GM12878 (cell line): ENCODE data around the gene KTI12. TPM values are rescaled to one million over a fixed set of nuclear protein-coding genes. Genes with fewer than 3 reads are reported as not detected.

Experiments
- ATAC-seq: fragments of 200-7000 bp; cut with Tn5 transposase; 3 replicates; pipeline ENCODE4 v1.9.1; 2020; ENCODE audit warnings: mild to moderate bottlenecking, moderate library complexity
- BruUV-seq: library from RNA; stranded (reverse); fragments of 400-500 nt; replicated peaks from 2 replicates; lab custom pipeline; 2021; lab: Mats Ljungman, UMichigan
- CTCF ChIA-PET: fragments of 300-600 bp; sonication (Branson Sonifier 250); formaldehyde crosslinking; extraction: SDS; loops from one replicate; lab custom pipeline; 2021; ENCODE audit warnings: inconsistent platforms; lab: Yijun Ruan, JAX
- POLR2A ChIA-PET: fragments of 350-600 bp; formaldehyde crosslinking; extraction: SDS; loops from one replicate; lab custom pipeline; 2021; ENCODE audit warnings: inconsistent platforms; lab: Charles Lee
- RAD21 ChIA-PET: fragments of 300-600 bp; sonication (Branson Sonifier 250); formaldehyde crosslinking; loops from one replicate; lab custom pipeline; 2023; ENCODE audit warnings: antibody characterized with exemption; ENCODE audit not compliant: unreplicated experiment; lab: Charles Lee
- SMC1A ChIA-PET: fragments of 300-600 bp; sonication (Branson Sonifier 250); formaldehyde crosslinking; loops from one replicate; lab custom pipeline; 2023; ENCODE audit not compliant: unreplicated experiment, uncharacterized antibody; lab: Charles Lee
- DNase-seq: peaks from one replicate; pipeline ENCODE4 v3.0.0-alpha.2; 2011; ENCODE audit warnings: low read depth, low spot score
- FAIRE-seq: peaks from 3 replicates; lab custom pipeline; 2011; peaks lifted over from hg19 to GRCh38; lab: Jason Lieb, UNC
- H2AFZ ChIP-seq: 2 replicates; pipeline ENCODE4 v1.6.0; 2011; ENCODE audit warnings: low read depth, low read length, control low read depth; ENCODE audit not compliant: control insufficient read depth
- H3K27ac ChIP-seq: 2 replicates; pipeline ENCODE4 v1.5.1; 2011; ENCODE audit warnings: control low read depth; ENCODE audit not compliant: control insufficient read depth, insufficient read depth
- H3K27me3 ChIP-seq, 2 experiments: replicated peaks in 1 of 2; 2 replicates each; pipeline versions ENCODE4 v1.6.0 to v1.6.1; 2011; ENCODE audit warnings: low read length in 1 of 2; ENCODE audit not compliant: control insufficient read depth in 2 of 2, insufficient read depth in 2 of 2
- H3K36me3 ChIP-seq, 2 experiments: 2 replicates each; pipeline ENCODE4 v1.5.1; 2011; ENCODE audit warnings: low read length in 1 of 2; ENCODE audit not compliant: control insufficient read depth in 2 of 2, insufficient read depth in 2 of 2
- H3K4me1 ChIP-seq: 2 replicates; pipeline ENCODE4 v1.6.1; 2011; ENCODE audit warnings: mild to moderate bottlenecking, low read length, moderate library complexity, mixed read lengths; ENCODE audit not compliant: control insufficient read depth, insufficient read depth
- H3K4me2 ChIP-seq: 2 replicates; pipeline ENCODE4 v1.6.0; 2011; ENCODE audit warnings: control low read depth; ENCODE audit not compliant: control insufficient read depth, insufficient read depth
- H3K4me3 ChIP-seq: fragments of 200-600 bp; sonication (generic); 2 replicates; pipeline ENCODE4 v1.5.1; 2016
- H3K79me2 ChIP-seq: 2 replicates; pipeline ENCODE4 v1.6.0; 2011; ENCODE audit warnings: low read length; ENCODE audit not compliant: control insufficient read depth, insufficient read depth
- H3K9ac ChIP-seq: 2 replicates; pipeline ENCODE4 v1.8.0; 2011; ENCODE audit warnings: low read length, control low read depth, mixed read lengths; ENCODE audit not compliant: control insufficient read depth, insufficient read depth
- H3K9me3 ChIP-seq: replicated peaks from 3 replicates; pipeline ENCODE4 v1.5.1; 2011; ENCODE audit warnings: mild to moderate bottlenecking, low read length; ENCODE audit not compliant: control insufficient read depth, insufficient read depth
- H4K20me1 ChIP-seq: 2 replicates; pipeline ENCODE4 v1.6.0; 2011; ENCODE audit not compliant: control insufficient read depth, insufficient read depth
- GABPA ChIP-seq: IDR thresholded peaks from 2 replicates; pipeline ENCODE4 v1.6.1; 2014; ENCODE audit warnings: antibody characterized with exemption, low read depth, mild to moderate bottlenecking, inconsistent platforms
- HCFC1 ChIP-seq: fragments of 150-350 bp; IDR thresholded peaks from 2 replicates; pipeline ENCODE4 v1.6.1; 2014; ENCODE audit warnings: low read length
- NKRF ChIP-seq: fragments of 450-650 bp; conservative IDR thresholded peaks from 2 replicates; pipeline ENCODE4 v1.6.1; 2017; ENCODE audit warnings: mild to moderate bottlenecking, moderate library complexity
- NR2C1 ChIP-seq: fragments of 450-650 bp; IDR thresholded peaks from 2 replicates; pipeline ENCODE4 v1.6.1; 2017; ENCODE audit warnings: antibody characterized with exemption, mild to moderate bottlenecking, moderate library complexity
- SIX5 ChIP-seq: IDR thresholded peaks from 2 replicates; pipeline ENCODE4 v1.6.1; 2011; ENCODE audit warnings: mild to moderate bottlenecking, low read depth, low read length, moderate library complexity; ENCODE audit not compliant: severe bottlenecking
- SREBF1 ChIP-seq: IDR thresholded peaks from 2 replicates; pipeline ENCODE4 v1.6.1; 2012; ENCODE audit warnings: mild to moderate bottlenecking, low read length
- WGBS: methylation state at CpG from one replicate; pipeline ENCODE4 v1.1.6; 2016; ENCODE audit warnings: low lambda C conversion rate; ENCODE audit not compliant: insufficient replicate concordance, insufficient coverage; ENCODE audit errors: missing lambda C conversion rate; 5-methylcytosine and 5-hydroxymethylcytosine counted together
- in situ Hi-C: fragments of 300-500 bp; cut with MboI; formaldehyde crosslinking; loops from 9 replicates; pipeline ENCODE4 v1.14.3; 2018; ENCODE audit warnings: mixed read lengths
- intact Hi-C: fragments of 100-400 bp; cut with micrococcal nuclease; formaldehyde crosslinking; loops from one replicate; pipeline ENCODE4 v1.14.2; 2022; ENCODE audit not compliant: unreplicated experiment
- polyA plus RNA-seq, 11 experiments: library from polyadenylated mRNA; depleted of rRNA in 4 of 11; unstranded in 6 of 11; stranded (reverse) in 5 of 11; fragments of >200 nt; fragmentation: Nextera tagmentation in 4 of 11; fragmentation: Illumina TruSeq in 1 of 11; extraction: Ambion mirVana in 4 of 11; extraction: Trizol in 1 of 11; gene quantifications; 1 replicate in 1 of 11; 2 replicates in 10 of 11; pipeline versions ENCODE4 v1.2.1 to v1.2.3, GENCODE V29; 2011 to 2016; ENCODE audit warnings: inconsistent platforms in 2 of 11, missing spikeins in 2 of 11, low read depth in 1 of 11
- total RNA-seq, 4 experiments: library from RNA; depleted of rRNA in 3 of 4; stranded (reverse); fragments of >200 nt in 3 of 4; fragmentation: Illumina TruSeq in 1 of 4; extraction: Trizol in 1 of 4; gene quantifications; 2 replicates each; pipeline versions ENCODE4 v1.2.1 to v1.2.3, GENCODE V29; 2013 to 2021

KTI12 gene
- total and polyA plus RNA-seq, 10 of the 15 experiments (the other 5 are each of a cell fraction or from before 2014, with no cell fraction given): 2.7 to 32.4 (median 17.6) TPM

- peak overlapping the region; percentile 92 for H3K27ac ChIP-seq
- H3K79me2 ChIP-seq: peaks cover 67% of the 10 kb centered on the region
- ChIA-PET SMC1A (interaction anchor here (0.7 to 4.0 kb wide), 6 partner anchors 10 to 180 kb away, joined by 3 to 11 read pairs (median 4); no protein-coding TSS in a partner anchor), RAD21 (no interaction called here), CTCF (interaction anchor here (0.7 to 3.0 kb wide), 2 partner anchors 18 to 23 kb away, joined by 3 to 10 read pairs; partner anchors contain the start of gene KTI12), POLR2A (interaction anchor here (0.5 to 4.0 kb wide), 8 partner anchors 9 to 788 kb away, joined by 3 to 37 read pairs (median 4); partner anchors contain the start of genes KTI12, ORC1 and PRPF38A)
- H3K9me3 ChIP-seq: no peaks in the 10 kb centered on the region
- peak overlapping the region; percentile 95 for H2AFZ ChIP-seq
- H3K27me3 ChIP-seq: no peaks in the 10 kb centered on the region
- BruUV-seq: no TSS peak
- peak overlapping the region; percentile 78 for H3K4me2 ChIP-seq
- H3K36me3 ChIP-seq: peaks cover 0 to 3% of the 10 kb centered on the region in 2 experiments; a peak in 1 of 4 replicates
- peaks cover 4% of the 10 kb centered on the region; the same call in 1 of the 2 replicates for H3K4me1 ChIP-seq
- TF ChIP-seq SIX5 (peak; percentile 58), GABPA (no peak), NKRF (no peak), SREBF1 (peak; percentile 19; the same call in 1 of the 2 replicates), NR2C1 (peak; percentile 69), HCFC1 (peak; percentile 79; the same call in 1 of the 2 replicates)
- peak overlapping the region; percentile 89 for H3K9ac ChIP-seq
- intact Hi-C loops: loop anchor here (1.0 kb wide), 1 partner anchor 23 kb away; the partner anchor contains the start of gene KTI12
- ATAC-seq (no peak), DNase-seq (no peak), FAIRE-seq (no peak)
- peak overlapping the region; percentile 85 for H3K4me3 ChIP-seq
- H4K20me1 ChIP-seq: no peaks in the 10 kb centered on the region
- WGBS: 2% methylated on average over 12 of the region's 12 CpGs
- in situ Hi-C loops: no loop called here
These were observed 22.2 kb upstream of the KTI12 start for GRCh38 chr1:52055866-52056162.
